Heart right ventricle (tissue), 16 donors: ENCODE data around the gene CASP2. TPM values are rescaled to one million over a fixed set of nuclear protein-coding genes. Genes with fewer than 3 reads are reported as not detected.

ENCODE experiments used
- ATAC-seq, 8 donors: fragments of 200-7000 bp; cut with Tn5 transposase; one replicate each; pipeline ENCODE4 v1.9.1; 2020; ENCODE audit warnings: mild to moderate bottlenecking in 8 of 8, moderate library complexity in 8 of 8, moderate number of reproducible peaks in 1 of 8
- DNase-seq, 2 donors: peaks; one replicate each; pipeline ENCODE4 v3.0.0-alpha.2; 2020
- H3K27ac ChIP-seq, 10 donors: fragments of 200-600 bp; sonication (generic) in 2 of 10; one replicate each; pipeline versions ENCODE4 v1.5.0 to v1.8.0; 2020 to 2022; ENCODE audit warnings: mild to moderate bottlenecking in 3 of 10
- H3K27me3 ChIP-seq, 7 donors: fragments of 200-600 bp; one replicate each; pipeline ENCODE4 v1.8.0; 2021 to 2022; ENCODE audit warnings: mild to moderate bottlenecking in 2 of 7
- H3K36me3 ChIP-seq, 9 donors: fragments of 200-600 bp; sonication (generic) in 1 of 9; one replicate each; pipeline versions ENCODE4 v1.5.0 to v1.8.0; 2020 to 2022; ENCODE audit warnings: mild to moderate bottlenecking in 2 of 9
- H3K4me1 ChIP-seq, 9 donors: fragments of 200-600 bp; sonication (generic) in 1 of 9; one replicate each; pipeline versions ENCODE4 v1.5.0 to v1.8.0; 2020 to 2022; ENCODE audit warnings: mild to moderate bottlenecking in 4 of 9
- H3K4me3 ChIP-seq, 10 donors: fragments of 200-600 bp; sonication (generic) in 2 of 10; one replicate each; pipeline versions ENCODE4 v1.5.0 to v1.8.0; 2020 to 2022; ENCODE audit warnings: mild to moderate bottlenecking in 7 of 10, moderate library complexity in 2 of 10
- H3K9me3 ChIP-seq, 11 donors: fragments of 200-600 bp in 10 of 11; sonication (generic) in 2 of 11; one replicate each; pipeline versions ENCODE4 v1.5.0 to v1.8.0; 2013 to 2022; ENCODE audit warnings: mild to moderate bottlenecking in 2 of 11, control low read depth in 1 of 11, moderate library complexity in 1 of 11
- CTCF ChIP-seq, 9 donors: fragments of 200-600 bp; sonication (generic) in 2 of 9; IDR thresholded peaks; one replicate each; pipeline versions ENCODE4 v1.5.0 to v1.8.0; 2021 to 2022; ENCODE audit warnings: antibody characterized with exemption in 9 of 9, mild to moderate bottlenecking in 5 of 9, moderate library complexity in 1 of 9
- WGBS, 2 donors: extraction: QIAGEN DNeasy Blood & Tissue Kit; methylation state at CpG; one replicate each; pipeline ENCODE4 v1.1.7; 2013; ENCODE audit warnings: inconsistent platforms in 1 of 2; 5-methylcytosine and 5-hydroxymethylcytosine counted together
- intact Hi-C, 10 donors: fragments of 100-400 bp; cut with DNase I; formaldehyde crosslinking; loops; one replicate each; pipeline versions ENCODE4 v1.11.1 to v1.14.2; 2022
- polyA plus RNA-seq, 2 donors: library from polyadenylated mRNA; stranded (reverse); fragments of 200-250 nt; gene quantifications; one replicate each; pipeline ENCODE4 v1.2.3, GENCODE V29; 2013
- total RNA-seq, 10 donors: library from RNA; stranded (reverse); fragmentation: NEBNext Ultra II Directional in 3 of 10; extraction: Animal tissue kit (Norgen Biotek cat#: 25700) in 3 of 10; gene quantifications; one replicate each; pipeline versions ENCODE4 v1.2.1 to v1.2.4, GENCODE V29; 2021 to 2023
- donor health status: Arrhythmogenic right ventricular cardiomyopathy.
- donor health status: ischemic (EF 13 %, LVEDD 7.1; RV severe dilation, severe dysfunction).
- donor health status: healthy with polysubstance abuse.
- donor health status: DM: no; HTN: yes; CAD: no.
- donor health status: DM: no; HTN: no; CAD: no.
- donor health status: ischemic (EF 25% LVEDD 6.9; RV normal size, moderate dysfunction).
- donor health status: ischemic (EF 25% LVEDD 5.7; RV mildly dilated, moderate dysfunction).
- donor health status: healthy.
- donor health status: DM: yes; HTN: yes; CAD: no.
- donor health status: Ischemic cardiomyopathy.
- donor health status: ischemic (EF 35%, LVEDD 5.7; RV mildly dilated, moderate dysfunction).
- donor health status: nonischemic (EF 11% LVEDD 7.7; RV severe dilation, severe dysfunction).
- donor health status: DM: yes; HTN: yes; CAD: no.
- donor health status: PGD.
- donor health status: ischemic (EF 29% LVEDD 5.4; RV normal size, mild dysfunction).
- donor health status: nonischemic (EF 23%, LVEDD 6.1; RV moderate dilation, normal function).

The CASP2 gene
- total and polyA plus RNA-seq, 12 donors, result 4.4 to 13.9 (median 9.4) TPM

- H3K36me3 ChIP-seq, result no peaks in the 10 kb centered on the region
- no peaks in the 10 kb centered on the region for H3K9me3 ChIP-seq
- ATAC-seq, result peak in 2 of 8 donors; percentile 41 to 73
- WGBS, 2 donors, result 77 to 86% methylated on average over 8 of the region's 8 CpGs
- no peak for DNase-seq
- H3K4me1 ChIP-seq, result peaks cover 0 to 10% (median 0%) of the 10 kb centered on the region in 9 donors
- no peak overlapping the region for H3K27ac ChIP-seq
- intact Hi-C loops, result no loop called here
- H3K4me3 ChIP-seq, result no peak overlapping the region
- peaks cover 0 to 7% (median 0%) of the 10 kb centered on the region in 7 donors for H3K27me3 ChIP-seq
- no peak for TF ChIP-seq CTCF (IDR thresholded peaks at IDR 0.05)
These were observed 43.1 kb downstream of the CASP2 start for GRCh38 chr7:143331179-143331801.

- ATAC-seq (no peak), DNase-seq (no peak)
- peaks cover 0 to 10% (median 0%) of the 10 kb centered on the region in 9 donors for H3K4me1 ChIP-seq
- no peaks in the 10 kb centered on the region for H3K36me3 ChIP-seq
- H3K4me3 ChIP-seq, result no peak overlapping the region
- no peak overlapping the region for H3K27ac ChIP-seq
- TF ChIP-seq CTCF (IDR thresholded peaks at IDR 0.05), result no peak
- WGBS, 2 donors, result 39 to 49% methylated on average over 1 of the region's 1 CpG
- H3K9me3 ChIP-seq, result no peaks in the 10 kb centered on the region
- intact Hi-C loops, result no loop called here
- H3K27me3 ChIP-seq, result peaks cover 0 to 16% (median 8%) of the 10 kb centered on the region in 7 donors
These were observed 46.1 kb downstream of the CASP2 start for GRCh38 chr7:143334244-143334643.

GRCh38 chr7:143337216-143337615 lies 49.1 kb downstream of the CASP2 start:
- TF ChIP-seq CTCF (IDR thresholded peaks at IDR 0.05), result no peak
- intact Hi-C loops, result no loop called here
- H3K27ac ChIP-seq, result no peak overlapping the region
- no peaks in the 10 kb centered on the region for H3K9me3 ChIP-seq
- no peaks in the 10 kb centered on the region for H3K36me3 ChIP-seq
- DNase-seq (no peak), ATAC-seq (no peak)
- H3K4me1 ChIP-seq, result no peaks in the 10 kb centered on the region
- H3K4me3 ChIP-seq, result no peak overlapping the region
- WGBS, 2 donors, result 87 to 91% methylated on average over 3 of the region's 3 CpGs
- peaks cover 0 to 29% (median 12%) of the 10 kb centered on the region in 7 donors for H3K27me3 ChIP-seq

- ATAC-seq, result no peak
- Histone ChIP-seq H3K27me3 (peaks cover 0 to 68% (median 38%) of the 10 kb centered on the region in 7 donors), H3K4me3 (no peak overlapping the region), H3K9me3 (no peaks in the 10 kb centered on the region), H3K27ac (no peak overlapping the region), H3K4me1 (peaks cover 0 to 11% (median 0%) of the 10 kb centered on the region in 9 donors), H3K36me3 (no peaks in the 10 kb centered on the region)
- no peak for DNase-seq
- 87 to 89% methylated on average over 8 of the region's 8 CpGs for WGBS, 2 donors
- TF ChIP-seq CTCF (IDR thresholded peaks at IDR 0.05), result no peak
- intact Hi-C loops, result no loop called here
These were observed 53.7 kb downstream of the CASP2 start for GRCh38 chr7:143341842-143342241.
